Lower leg skin (tissue), 4 donors: ENCODE results near the gene MMEL1. TPM values are rescaled to one million over a fixed set of nuclear protein-coding genes. Genes with fewer than 3 reads are reported as not detected.
"Not testable (repeated sequence)": the region's sequence is repeated elsewhere in the genome, so short reads cannot be mapped to it uniquely, and the experiment has no call there.

ENCODE experiments used
- DNase-seq, 2 donors: peaks; one replicate each; pipeline ENCODE4 v3.0.0-alpha.2; 2019; ENCODE audit warnings: low spot score in 2 of 2
- H3K4me3 ChIP-seq: fragments of 200-600 bp; sonication (generic); 2 replicates; pipeline ENCODE4 v1.5.1; 2017; ENCODE audit warnings: mild to moderate bottlenecking, low read depth; ENCODE audit not compliant: poor library complexity, severe bottlenecking
- CTCF ChIP-seq, 3 donors: fragments of 450-650 bp; IDR thresholded peaks; one replicate each; pipeline ENCODE4 v1.5.1; 2016; ENCODE audit warnings: antibody characterized with exemption in 3 of 3, mild to moderate bottlenecking in 3 of 3, moderate library complexity in 2 of 3
- POLR2A ChIP-seq, 2 donors: fragments of 450-650 bp; IDR thresholded peaks; one replicate each; pipeline ENCODE4 v1.6.1; 2016 to 2017; ENCODE audit warnings: antibody characterized with exemption in 2 of 2, mild to moderate bottlenecking in 1 of 2, moderate library complexity in 1 of 2
- WGBS, 2 donors: methylation state at CpG; one replicate each; pipeline ENCODE4 v1.1.5; 2018; 5-methylcytosine and 5-hydroxymethylcytosine counted together
- intact Hi-C: fragments of 100-400 bp; cut with DNase I; formaldehyde crosslinking; loops from one replicate; pipeline ENCODE4 v1.15.0; 2023; ENCODE audit warnings: low total_unique reads
- total RNA-seq, 4 donors: library from RNA; depleted of rRNA; stranded (reverse); fragments of >200 nt; gene quantifications; one replicate each; pipeline ENCODE4 v1.1.0, GENCODE V29; 2016

Gene MMEL1
- total RNA-seq, 4 donors from 2014 or later: 0.27 to 3.5 (median 1.6) TPM

GRCh38 chr1:2628191-2628932 lies 4.5 kb downstream of the MMEL1 start:
- DNase-seq: no peak
- no peak overlapping the region for H3K4me3 ChIP-seq
- intact Hi-C loops: no loop called here
- TF ChIP-seq POLR2A (IDR thresholded peaks at IDR 0.05) (no peak), CTCF (IDR thresholded peaks at IDR 0.05) (no peak)
- WGBS, 2 donors: 5 to 11% methylated on average over 23 to 32 of the region's 46 CpGs

GRCh38 chr1:2627746-2628145 lies 5.1 kb downstream of the MMEL1 start:
- DNase-seq: no peak
- no peak for TF ChIP-seq CTCF (IDR thresholded peaks at IDR 0.05)
- no peak for TF ChIP-seq POLR2A (IDR thresholded peaks at IDR 0.05)
- intact Hi-C loops: no loop called here
- H3K4me3 ChIP-seq: no peak overlapping the region
- 21 to 31% methylated on average over 6 of the region's 6 CpGs for WGBS, 2 donors

- DNase-seq, intact Hi-C loops, H3K4me3 ChIP-seq: not testable (repeated sequence)
- 65 to 79% methylated on average over 7 of the region's 7 CpGs for WGBS, 2 donors
Observed at GRCh38 chr1:2625748-2626147, 7.1 kb downstream of the MMEL1 start.

GRCh38 chr1:2625311-2625710 lies 7.5 kb downstream of the MMEL1 start:
- WGBS, 2 donors: 86 to 90% methylated on average over 10 of the region's 10 CpGs
- no peak for DNase-seq
- no peak for TF ChIP-seq POLR2A (IDR thresholded peaks at IDR 0.05)
- TF ChIP-seq CTCF (IDR thresholded peaks at IDR 0.05): no peak
- H3K4me3 ChIP-seq: no peak overlapping the region
- intact Hi-C loops: no loop called here

- intact Hi-C loops: no loop called here
- H3K4me3 ChIP-seq: no peak overlapping the region
- no peak for TF ChIP-seq CTCF (IDR thresholded peaks at IDR 0.05)
- TF ChIP-seq POLR2A (IDR thresholded peaks at IDR 0.05): no peak
- no peak for DNase-seq
- 80 to 91% methylated on average over 13 of the region's 13 CpGs for WGBS, 2 donors
Observed at GRCh38 chr1:2624735-2625300, 8.0 kb downstream of the MMEL1 start.

- no peak overlapping the region for H3K4me3 ChIP-seq
- peak in 1 of 2 donors; percentile 53 for DNase-seq
- intact Hi-C loops: no loop called here
- WGBS, 2 donors: 89% methylated on average over 11 to 12 of the region's 12 CpGs
- TF ChIP-seq CTCF (IDR thresholded peaks at IDR 0.05): no peak
- no peak for TF ChIP-seq POLR2A (IDR thresholded peaks at IDR 0.05)
Observed at GRCh38 chr1:2623571-2624337, 9.1 kb downstream of the MMEL1 start.
